Measurements from ENCODE around the gene TSPAN3. TPM values are rescaled to one million over a fixed set of nuclear protein-coding genes. Genes with fewer than 3 reads are reported as not detected.

Gene TSPAN3
- total RNA-seq, 2 donors from 2014 or later: 215 to 256 TPM

DNA sequence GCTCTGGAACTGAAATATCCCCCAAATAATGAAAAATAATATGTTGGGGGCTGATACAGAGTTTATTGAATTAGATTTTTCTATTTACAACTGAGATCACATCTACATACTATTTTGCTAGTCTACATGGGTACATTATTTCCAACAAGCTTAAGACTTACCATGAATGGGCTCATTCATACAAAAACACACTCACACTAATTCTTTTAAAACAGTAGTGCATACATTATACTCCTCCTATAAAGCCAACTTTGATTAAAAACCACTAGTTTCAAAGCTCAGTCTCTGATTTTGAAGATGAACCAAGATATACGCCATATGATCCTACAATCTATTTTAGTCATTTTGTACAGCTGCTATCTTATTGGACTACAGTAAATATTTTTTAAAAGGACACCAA is 24.9 kb downstream of the TSPAN3 start:
- no peaks in the 10 kb centered on the region for H3K9me3 ChIP-seq
- no peak overlapping the region for H3K27ac ChIP-seq
- DNase-seq (ENCODE audit: low spot score): no peak
- H3K4me1 ChIP-seq (ENCODE audit: control insufficient read depth in 1 of 2, low read depth in 2 of 2): peaks cover 6 to 16% of the 10 kb centered on the region in 2 donors
- no peak overlapping the region for H3K4me3 ChIP-seq
- no peaks in the 10 kb centered on the region for H3K27me3 ChIP-seq (replicated peaks; ENCODE audit: insufficient read depth)
- H3K36me3 ChIP-seq: peaks cover 6% of the 10 kb centered on the region
- no peak for ATAC-seq (ENCODE audit: insufficient number of reproducible peaks, low FRiP score, low read depth)
- TF ChIP-seq CTCF (IDR thresholded peaks at IDR 0.05): no peak

GRCh38 chr15:77044228-77045042 is 26.5 kb downstream of the TSPAN3 start:
- H3K4me1 ChIP-seq (ENCODE audit: control insufficient read depth in 1 of 2, low read depth in 2 of 2): peaks cover 6 to 16% of the 10 kb centered on the region in 2 donors
- peak; percentile 21 for ATAC-seq (ENCODE audit: insufficient number of reproducible peaks, low FRiP score, low read depth)
- H3K27ac ChIP-seq: peak overlapping the region; percentile 8 to 70
- H3K4me3 ChIP-seq: no peak overlapping the region
- TF ChIP-seq CTCF (IDR thresholded peaks at IDR 0.05): no peak
- H3K9me3 ChIP-seq: no peaks in the 10 kb centered on the region
- no peaks in the 10 kb centered on the region for H3K27me3 ChIP-seq (replicated peaks; ENCODE audit: insufficient read depth)
- peaks cover 6% of the 10 kb centered on the region for H3K36me3 ChIP-seq
- DNase-seq (ENCODE audit: low spot score): no peak

GRCh38 chr15:77042955-77043920 is 27.7 kb downstream of the TSPAN3 start:
- DNase-seq (ENCODE audit: low spot score) (no peak), ATAC-seq (ENCODE audit: insufficient number of reproducible peaks, low FRiP score, low read depth) (no peak)
- H3K4me1 ChIP-seq (ENCODE audit: control insufficient read depth in 1 of 2, low read depth in 2 of 2): peaks cover 6 to 16% of the 10 kb centered on the region in 2 donors
- peak overlapping the region in 1 of 2 donors; percentile 70 for H3K27ac ChIP-seq
- TF ChIP-seq CTCF (IDR thresholded peaks at IDR 0.05): no peak
- no peaks in the 10 kb centered on the region for H3K27me3 ChIP-seq (replicated peaks; ENCODE audit: insufficient read depth)
- H3K9me3 ChIP-seq: no peaks in the 10 kb centered on the region
- H3K4me3 ChIP-seq: no peak overlapping the region
- peaks cover 6% of the 10 kb centered on the region for H3K36me3 ChIP-seq

DNA sequence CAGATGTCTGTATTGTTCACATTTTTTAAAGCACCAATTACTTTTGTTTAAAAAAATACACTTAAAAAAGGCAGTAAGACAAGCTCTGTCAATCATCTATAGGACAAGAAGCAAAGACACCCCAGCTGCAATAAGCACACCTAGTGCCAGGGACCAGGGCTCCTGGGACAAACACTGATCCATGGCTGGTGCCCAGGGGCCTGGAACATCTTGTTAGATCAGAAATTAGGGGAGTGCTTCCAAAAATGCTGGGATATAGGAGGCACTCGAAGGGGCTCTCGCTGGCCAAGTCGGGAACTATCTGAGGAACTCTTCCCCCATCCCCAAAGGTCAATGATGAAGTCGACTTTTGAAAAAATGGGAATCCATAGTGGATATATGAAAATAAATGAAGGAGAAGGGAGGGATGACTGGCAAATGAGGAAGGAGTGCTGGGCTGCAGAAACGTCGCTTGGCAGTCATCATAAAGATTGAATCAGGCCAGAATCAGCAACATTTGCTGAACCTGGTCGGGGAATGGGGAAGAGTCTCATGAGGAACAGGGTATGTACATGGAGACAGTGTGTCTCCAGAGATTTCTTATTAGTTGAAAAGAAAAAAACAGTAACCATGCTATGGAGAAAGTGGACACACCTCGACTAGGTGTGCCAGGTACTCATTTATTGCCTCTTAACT is 28.5 kb downstream of the TSPAN3 start:
- peaks cover 6% of the 10 kb centered on the region for H3K36me3 ChIP-seq
- no peaks in the 10 kb centered on the region for H3K27me3 ChIP-seq (replicated peaks; ENCODE audit: insufficient read depth)
- no peak for TF ChIP-seq CTCF (IDR thresholded peaks at IDR 0.05)
- H3K4me1 ChIP-seq (ENCODE audit: control insufficient read depth in 1 of 2, low read depth in 2 of 2): peaks cover 6 to 16% of the 10 kb centered on the region in 2 donors
- H3K9me3 ChIP-seq: no peaks in the 10 kb centered on the region
- no peak overlapping the region for H3K4me3 ChIP-seq
- H3K27ac ChIP-seq: no peak overlapping the region
- DNase-seq (ENCODE audit: low spot score): no peak
- ATAC-seq (ENCODE audit: insufficient number of reproducible peaks, low FRiP score, low read depth): no peak

Measured in thoracic aorta (tissue), 2 donors.